GM12801 (cell line): ENCODE measurements around the gene ADGRA1.

Experiments used
- TF ChIP-seq, protein P1 (sequence below): IDR thresholded peaks from one replicate; pipeline ENCODE4 v1.5.1; 2011; ENCODE audit warnings: control low read depth; ENCODE audit not compliant: insufficient read length; ENCODE audit errors: extremely low read depth

ADGRA1 gene

DNA sequence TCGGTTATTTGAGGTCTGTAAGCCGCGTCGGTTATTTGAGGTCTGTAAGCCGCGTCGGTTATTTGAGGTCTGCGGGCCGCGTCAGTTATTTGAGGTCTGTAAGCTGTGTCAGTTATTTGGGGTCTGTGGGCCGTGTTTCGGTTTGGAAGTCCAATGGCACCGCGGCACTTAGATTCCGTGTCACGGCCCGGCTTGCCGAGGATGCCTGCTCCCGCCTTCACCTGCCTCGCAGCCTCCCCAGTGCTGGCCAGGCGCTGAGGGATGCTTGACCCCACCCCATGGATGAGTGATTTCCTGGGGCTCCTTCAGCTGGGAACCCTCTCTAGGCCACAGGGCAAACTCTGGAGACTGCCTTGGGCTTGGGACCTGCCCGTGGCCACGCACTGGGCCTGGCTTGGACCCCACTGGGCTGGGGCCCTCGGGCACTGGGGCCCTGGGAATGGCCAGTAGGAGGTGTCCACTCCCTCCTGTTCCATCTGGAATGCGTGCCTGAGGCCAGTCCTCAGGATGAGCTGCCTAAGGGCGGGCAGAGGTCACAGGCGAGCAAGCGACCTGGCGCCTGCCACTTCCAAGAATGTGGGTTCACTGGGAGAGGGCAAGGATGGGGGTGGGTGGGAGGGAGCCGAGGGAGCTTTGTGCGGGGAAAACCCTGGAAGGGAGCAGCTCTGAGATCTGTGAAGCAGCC lies 25.6 kb downstream of the ADGRA1 start:
- TF ChIP-seq, protein P1, sequence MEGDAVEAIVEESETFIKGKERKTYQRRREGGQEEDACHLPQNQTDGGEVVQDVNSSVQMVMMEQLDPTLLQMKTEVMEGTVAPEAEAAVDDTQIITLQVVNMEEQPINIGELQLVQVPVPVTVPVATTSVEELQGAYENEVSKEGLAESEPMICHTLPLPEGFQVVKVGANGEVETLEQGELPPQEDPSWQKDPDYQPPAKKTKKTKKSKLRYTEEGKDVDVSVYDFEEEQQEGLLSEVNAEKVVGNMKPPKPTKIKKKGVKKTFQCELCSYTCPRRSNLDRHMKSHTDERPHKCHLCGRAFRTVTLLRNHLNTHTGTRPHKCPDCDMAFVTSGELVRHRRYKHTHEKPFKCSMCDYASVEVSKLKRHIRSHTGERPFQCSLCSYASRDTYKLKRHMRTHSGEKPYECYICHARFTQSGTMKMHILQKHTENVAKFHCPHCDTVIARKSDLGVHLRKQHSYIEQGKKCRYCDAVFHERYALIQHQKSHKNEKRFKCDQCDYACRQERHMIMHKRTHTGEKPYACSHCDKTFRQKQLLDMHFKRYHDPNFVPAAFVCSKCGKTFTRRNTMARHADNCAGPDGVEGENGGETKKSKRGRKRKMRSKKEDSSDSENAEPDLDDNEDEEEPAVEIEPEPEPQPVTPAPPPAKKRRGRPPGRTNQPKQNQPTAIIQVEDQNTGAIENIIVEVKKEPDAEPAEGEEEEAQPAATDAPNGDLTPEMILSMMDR: no peak

DNA sequence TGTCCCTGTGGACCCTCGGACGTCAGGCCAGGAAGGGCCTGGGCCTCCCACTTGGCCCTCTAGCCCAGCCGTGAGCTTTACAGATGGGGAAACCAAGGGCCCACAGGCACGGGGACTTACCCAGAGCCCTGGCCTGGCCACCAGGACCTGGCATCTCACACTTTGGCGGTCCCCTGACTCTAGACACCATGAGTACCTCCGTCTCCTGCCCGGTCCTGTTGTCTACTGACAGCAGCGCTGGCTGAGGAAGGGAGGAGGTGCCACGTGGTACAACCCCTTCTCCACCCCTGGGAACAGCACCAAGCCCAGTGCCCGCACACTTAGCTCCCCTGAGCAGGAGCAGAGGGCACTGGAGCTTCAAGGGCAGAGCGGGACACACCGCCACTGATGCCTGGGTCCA lies 26.1 kb downstream of the ADGRA1 start:
- TF ChIP-seq, protein P1: no peak

DNA sequence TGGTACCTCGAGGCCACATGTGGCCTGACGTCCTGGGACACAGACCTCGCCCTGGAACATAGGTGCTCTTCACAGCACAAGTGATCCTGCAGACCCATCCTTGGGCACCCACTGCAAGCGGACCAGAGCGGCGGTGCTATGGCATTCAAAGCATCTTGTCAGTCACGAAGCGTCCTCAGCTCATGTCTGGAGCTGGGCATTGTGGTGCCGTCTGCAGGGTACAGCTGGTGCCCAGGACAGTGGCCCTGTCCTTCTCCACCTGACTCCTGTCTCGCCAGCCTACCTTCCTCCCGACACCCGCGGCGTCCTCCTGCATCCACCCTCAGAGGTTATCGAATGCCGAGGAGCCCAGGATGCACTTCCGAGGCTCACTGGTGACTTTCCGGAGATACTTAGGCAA lies 26.5 kb downstream of the ADGRA1 start:
- TF ChIP-seq, protein P1: no peak

DNA sequence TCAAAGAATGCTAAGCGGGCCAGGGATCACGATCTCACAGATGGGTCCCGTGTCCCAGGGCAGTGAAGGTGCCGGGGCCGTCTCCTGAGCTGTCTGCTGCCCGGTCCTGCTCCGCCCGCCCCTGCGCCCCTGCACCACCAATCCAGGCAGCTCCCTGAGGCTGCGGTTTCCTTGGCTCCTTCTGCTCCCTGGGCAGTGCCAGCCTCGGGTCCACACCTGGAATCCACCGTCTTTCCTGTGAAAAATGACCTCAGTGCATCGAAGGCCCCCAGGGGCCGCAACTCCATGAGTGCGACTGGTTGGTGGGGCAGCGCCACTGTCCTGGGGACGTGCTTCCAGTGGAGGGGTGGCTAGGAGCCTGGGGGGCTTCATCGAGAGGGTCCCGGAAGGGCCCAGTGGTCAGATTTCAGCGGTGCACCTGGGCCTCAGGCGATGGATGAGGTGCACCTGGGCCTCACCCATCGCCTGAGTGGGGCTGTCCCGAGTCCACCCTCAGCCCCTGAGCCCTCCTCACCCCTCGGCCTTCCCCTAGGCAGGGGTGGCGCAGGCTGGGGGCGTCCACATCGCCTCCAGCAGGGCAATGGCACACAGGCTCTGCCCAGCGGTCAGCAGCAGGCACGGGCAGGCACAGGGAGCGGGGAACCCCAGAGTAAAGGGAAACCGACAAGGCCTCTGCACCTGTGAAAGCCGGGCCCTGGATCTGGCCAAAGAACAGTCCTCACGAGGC lies 27.2 kb downstream of the ADGRA1 start:
- TF ChIP-seq, protein P1: no peak

DNA sequence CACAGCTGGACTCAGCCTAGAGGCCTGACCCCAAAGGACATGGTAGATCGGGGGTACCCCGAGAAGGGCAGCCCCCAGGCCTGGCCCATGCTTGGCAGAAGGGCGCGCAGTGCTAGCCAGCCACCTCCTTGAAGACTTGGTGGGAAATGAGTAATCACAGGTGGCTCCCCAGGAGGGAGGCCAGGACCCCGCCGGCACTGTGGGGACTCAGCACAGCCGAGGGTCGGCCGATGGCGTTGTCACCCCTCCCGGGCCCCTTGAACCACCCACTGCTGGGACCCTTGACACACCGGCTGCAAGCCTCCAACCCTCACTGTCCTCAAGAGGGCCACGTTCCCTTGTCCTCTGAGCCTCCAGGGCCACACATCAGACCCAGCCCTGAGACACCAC lies 27.7 kb downstream of the ADGRA1 start:
- TF ChIP-seq, protein P1: no peak

DNA sequence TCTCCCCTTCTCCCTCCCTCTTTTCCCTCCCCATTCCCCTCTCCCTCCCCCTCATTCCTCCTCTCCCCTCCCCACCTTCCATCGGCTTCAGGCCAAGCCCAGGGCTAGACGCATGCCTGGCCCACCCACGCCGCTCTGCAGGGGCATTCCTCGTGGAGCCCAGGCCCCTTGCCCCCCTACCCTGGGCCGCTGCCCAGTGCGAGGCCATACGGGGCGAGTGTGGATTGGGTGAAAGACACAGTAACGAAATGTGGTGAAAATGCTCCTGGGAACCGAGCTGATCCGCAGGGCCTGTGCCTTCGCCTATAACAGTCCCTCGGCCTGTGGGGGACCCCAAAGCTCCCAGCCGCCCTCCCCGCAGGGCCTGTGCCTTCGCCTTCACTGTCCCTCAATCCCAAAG lies 28.3 kb downstream of the ADGRA1 start:
- TF ChIP-seq, protein P1: no peak

DNA sequence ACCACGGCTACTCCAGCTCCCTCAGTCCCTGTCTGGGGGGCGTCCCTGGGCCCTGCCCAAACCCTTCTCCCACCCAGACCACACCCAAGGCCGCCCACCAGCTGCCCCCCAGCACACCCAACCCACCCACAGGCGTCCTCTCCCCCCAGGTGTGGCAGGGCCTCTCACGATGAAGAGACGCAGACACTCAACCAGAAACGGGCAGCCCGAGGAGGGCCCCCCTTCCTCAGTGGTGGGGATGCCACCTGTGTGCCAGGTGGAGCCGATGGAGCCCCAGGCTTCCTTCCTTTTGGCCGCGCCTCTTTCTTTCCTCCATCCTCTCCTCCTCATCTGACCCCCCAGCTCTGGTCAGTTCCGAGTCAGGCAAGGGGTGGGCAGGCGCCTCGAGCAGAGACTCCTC lies 28.7 kb downstream of the ADGRA1 start:
- TF ChIP-seq, protein P1: no peak
